TTC549 (cell line): Measurements from ENCODE around the gene PLPPR4.

Experiments
- FAIRE-seq: peaks from 2 replicates; lab custom pipeline; 2012; peaks lifted over from hg19 to GRCh38; lab: Jason Lieb, UNC

Gene PLPPR4

DNA sequence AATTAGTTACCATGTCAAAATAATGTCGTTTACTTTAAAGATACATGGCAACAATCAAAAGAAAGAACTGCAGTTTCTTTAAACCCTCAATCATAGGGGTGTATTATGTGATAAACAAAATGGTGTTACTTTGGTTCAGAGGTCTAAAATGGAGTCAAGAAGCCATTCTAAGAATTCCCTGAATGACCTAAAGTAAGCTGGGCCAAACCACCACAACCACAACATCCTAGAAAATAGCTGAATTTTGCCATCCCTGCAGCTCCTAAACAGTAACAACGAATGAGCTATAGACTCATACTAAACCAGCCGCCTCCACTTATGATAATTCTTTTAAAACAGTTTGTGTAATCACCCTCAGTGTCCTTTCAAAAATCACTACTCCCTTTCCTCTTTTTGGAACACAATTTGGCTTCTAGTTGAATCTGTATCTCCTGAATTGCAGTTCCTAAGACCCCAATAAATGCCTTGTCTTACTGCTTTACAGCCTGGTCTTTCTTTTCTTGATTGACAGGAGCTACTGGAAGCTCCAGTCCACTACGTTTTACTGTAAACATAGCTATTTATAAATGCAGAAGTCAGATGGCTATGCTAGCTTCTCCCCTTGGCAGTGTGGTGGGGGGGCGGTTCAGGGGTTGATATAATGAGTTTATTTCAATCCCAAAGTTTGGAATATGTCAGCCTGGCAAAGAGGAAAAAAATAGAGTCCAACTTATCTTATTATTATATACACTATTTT lies 84.3 kb downstream of the PLPPR4 start:
- FAIRE-seq, result no peak

DNA sequence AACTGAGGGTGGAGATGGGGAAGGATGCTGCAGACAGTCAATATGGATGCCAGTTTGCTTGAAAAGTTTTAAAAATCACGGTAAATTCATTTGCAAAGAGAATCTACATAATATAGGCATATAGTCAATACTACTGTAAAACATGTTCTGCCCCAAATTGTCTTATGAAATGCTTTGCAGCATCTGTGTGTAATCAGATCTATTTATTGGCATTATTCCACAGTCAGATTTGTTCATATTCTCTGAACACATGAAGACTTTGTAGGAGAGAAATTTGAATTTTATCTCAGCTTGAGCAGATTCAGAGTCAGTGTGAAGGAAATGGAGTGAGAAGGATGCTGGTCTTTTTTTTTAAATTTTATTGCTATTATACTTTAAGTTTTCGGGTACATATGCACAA lies 88.5 kb downstream of the PLPPR4 start:
- FAIRE-seq, result no peak

DNA sequence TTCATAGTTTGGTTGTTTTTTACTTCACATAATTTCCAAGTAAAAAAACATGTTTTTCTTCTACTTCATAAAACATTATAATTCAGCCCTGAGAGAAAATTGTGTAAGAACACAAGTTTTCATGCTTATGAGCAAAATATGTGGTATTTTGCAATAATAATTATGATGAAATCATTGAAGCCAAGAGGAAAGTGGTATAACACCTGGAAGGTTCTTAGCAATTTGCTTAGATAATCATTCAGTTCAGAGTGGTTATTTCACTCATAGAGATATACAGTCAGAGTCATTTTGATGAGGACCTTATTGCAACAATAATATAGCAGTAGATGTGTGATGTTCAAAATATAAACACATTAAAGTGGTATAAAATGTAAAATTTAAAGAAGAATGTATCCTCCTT lies 94.5 kb downstream of the PLPPR4 start:
- no peak for FAIRE-seq
